ENCODE results near the gene KIF26B.
"Not testable (repeated sequence)": the region's sequence is repeated elsewhere in the genome, so short reads cannot be mapped to it uniquely, and the experiment has no call there.

The KIF26B gene

GRCh38 chr1:245124644-245125043 is 30.1 kb upstream of the KIF26B start:
- no peak for FAIRE-seq
- no peak for DNase-seq (ENCODE audit: insufficient read length, low spot score)
- TF ChIP-seq POLR2A (IDR thresholded peaks at IDR 0.05; ENCODE audit: low read depth, low read length), result no peak

- FAIRE-seq (no peak), DNase-seq (ENCODE audit: insufficient read length, low spot score) (no peak)
- TF ChIP-seq POLR2A (IDR thresholded peaks at IDR 0.05; ENCODE audit: low read depth, low read length), result no peak
These were observed 28.3 kb upstream of the KIF26B start for GRCh38 chr1:245126530-245126929.

GRCh38 chr1:245128381-245129101 is 26.2 kb upstream of the KIF26B start:
- DNase-seq (ENCODE audit: insufficient read length, low spot score), result no peak
- TF ChIP-seq POLR2A (IDR thresholded peaks at IDR 0.05; ENCODE audit: low read depth, low read length), result no peak
- FAIRE-seq, result no peak

- DNase-seq (ENCODE audit: insufficient read length, low spot score), result no peak
- no peak for FAIRE-seq
- TF ChIP-seq POLR2A (IDR thresholded peaks at IDR 0.05; ENCODE audit: low read depth, low read length), result no peak
These were observed 25.2 kb upstream of the KIF26B start for GRCh38 chr1:245129319-245130240.

- not testable (repeated sequence) for DNase-seq (ENCODE audit: insufficient read length, low spot score); FAIRE-seq
These were observed 24.3 kb upstream of the KIF26B start for GRCh38 chr1:245130281-245131025.

GRCh38 chr1:245131026-245131393 is 23.8 kb upstream of the KIF26B start:
- DNase-seq (ENCODE audit: insufficient read length, low spot score) (no peak), FAIRE-seq (no peak)
- TF ChIP-seq POLR2A (IDR thresholded peaks at IDR 0.05; ENCODE audit: low read depth, low read length), result no peak

- DNase-seq (ENCODE audit: insufficient read length, low spot score) (no peak), FAIRE-seq (no peak)
These were observed 22.0 kb upstream of the KIF26B start for GRCh38 chr1:245132771-245133170.

GRCh38 chr1:245133995-245134715 is 20.6 kb upstream of the KIF26B start:
- FAIRE-seq (no peak), DNase-seq (ENCODE audit: insufficient read length, low spot score) (no peak)
- no peak for TF ChIP-seq POLR2A (IDR thresholded peaks at IDR 0.05; ENCODE audit: low read depth, low read length)

More at GRCh38 chr1:245132771-245133170, 22.0 kb upstream of the KIF26B start:
- TF ChIP-seq POLR2A (IDR thresholded peaks at IDR 0.05; ENCODE audit: low read depth, low read length), result no peak

GRCh38 chr1:245142171-245142798 is 12.5 kb upstream of the KIF26B start:
- FAIRE-seq, result no peak
- no peak for TF ChIP-seq POLR2A (IDR thresholded peaks at IDR 0.05; ENCODE audit: low read depth, low read length)
- DNase-seq (ENCODE audit: insufficient read length, low spot score), result no peak

- FAIRE-seq (no peak), DNase-seq (ENCODE audit: insufficient read length, low spot score) (no peak)
- no peak for TF ChIP-seq POLR2A (IDR thresholded peaks at IDR 0.05; ENCODE audit: low read depth, low read length)
These were observed 11.8 kb upstream of the KIF26B start for GRCh38 chr1:245142976-245143375.

GRCh38 chr1:245143849-245144248 is 10.9 kb upstream of the KIF26B start:
- no peak for FAIRE-seq

GRCh38 chr1:245148069-245148468 is 6.7 kb upstream of the KIF26B start:
- TF ChIP-seq POLR2A (IDR thresholded peaks at IDR 0.05; ENCODE audit: low read depth, low read length), result no peak
- FAIRE-seq (no peak), DNase-seq (ENCODE audit: insufficient read length, low spot score) (no peak)

More at GRCh38 chr1:245143849-245144248, 10.9 kb upstream of the KIF26B start:
- no peak for DNase-seq (ENCODE audit: insufficient read length, low spot score)
- TF ChIP-seq POLR2A (IDR thresholded peaks at IDR 0.05; ENCODE audit: low read depth, low read length), result no peak

- no peak for FAIRE-seq
- DNase-seq (ENCODE audit: insufficient read length, low spot score), result no peak
- no peak for TF ChIP-seq POLR2A (IDR thresholded peaks at IDR 0.05; ENCODE audit: low read depth, low read length)
These were observed 5.9 kb upstream of the KIF26B start for GRCh38 chr1:245148861-245149260.
